Tibial nerve (tissue), 4 donors: ENCODE data around the gene PHLDA2.

ENCODE experiments used
- EP300 ChIP-seq, 2 donors: sonication (generic); formaldehyde crosslinking; IDR thresholded peaks; one replicate each; pipeline ENCODE4 v1.6.1; 2017; ENCODE audit warnings: antibody characterized with exemption in 2 of 2, mild to moderate bottlenecking in 1 of 2
- POLR2A ChIP-seq, 2 donors: fragments of 450-650 bp; IDR thresholded peaks; one replicate each; pipeline ENCODE4 v1.6.1; 2017; ENCODE audit warnings: antibody characterized with exemption in 2 of 2, mild to moderate bottlenecking in 2 of 2, moderate library complexity in 2 of 2
- TF ChIP-seq, protein P1 (sequence below), 5 experiments: fragments of 200-600 bp in 3 of 5; fragments of 450-650 bp in 2 of 5; sonication (generic) in 3 of 5; IDR thresholded peaks; one replicate each; pipeline ENCODE4 v1.5.1; 2016 to 2019; ENCODE audit warnings: antibody characterized with exemption in 5 of 5, mild to moderate bottlenecking in 3 of 5, moderate library complexity in 2 of 5

DNA sequence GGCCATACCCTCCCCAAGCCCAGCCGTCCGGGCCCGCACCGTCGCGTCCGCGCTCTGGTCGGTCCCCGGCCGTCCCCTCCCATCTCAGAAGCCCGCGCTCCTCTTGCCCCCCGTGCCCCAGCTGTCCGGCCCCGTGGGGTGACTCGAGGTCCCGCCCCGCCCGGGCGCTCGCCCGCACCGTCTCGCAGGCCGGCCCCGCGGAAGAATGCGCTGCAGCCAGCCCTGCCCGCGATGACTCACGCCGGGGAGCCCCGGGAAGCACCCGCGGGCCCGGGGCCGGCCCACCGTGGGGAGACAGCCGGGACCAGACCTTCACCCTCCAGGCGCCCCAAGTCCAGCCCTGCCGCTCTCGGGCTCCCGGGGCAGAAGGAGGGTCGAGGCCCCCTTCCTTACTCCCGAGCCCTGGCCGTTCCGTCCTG is 320 bp upstream of the PHLDA2 start:
- TF ChIP-seq, protein P1, sequence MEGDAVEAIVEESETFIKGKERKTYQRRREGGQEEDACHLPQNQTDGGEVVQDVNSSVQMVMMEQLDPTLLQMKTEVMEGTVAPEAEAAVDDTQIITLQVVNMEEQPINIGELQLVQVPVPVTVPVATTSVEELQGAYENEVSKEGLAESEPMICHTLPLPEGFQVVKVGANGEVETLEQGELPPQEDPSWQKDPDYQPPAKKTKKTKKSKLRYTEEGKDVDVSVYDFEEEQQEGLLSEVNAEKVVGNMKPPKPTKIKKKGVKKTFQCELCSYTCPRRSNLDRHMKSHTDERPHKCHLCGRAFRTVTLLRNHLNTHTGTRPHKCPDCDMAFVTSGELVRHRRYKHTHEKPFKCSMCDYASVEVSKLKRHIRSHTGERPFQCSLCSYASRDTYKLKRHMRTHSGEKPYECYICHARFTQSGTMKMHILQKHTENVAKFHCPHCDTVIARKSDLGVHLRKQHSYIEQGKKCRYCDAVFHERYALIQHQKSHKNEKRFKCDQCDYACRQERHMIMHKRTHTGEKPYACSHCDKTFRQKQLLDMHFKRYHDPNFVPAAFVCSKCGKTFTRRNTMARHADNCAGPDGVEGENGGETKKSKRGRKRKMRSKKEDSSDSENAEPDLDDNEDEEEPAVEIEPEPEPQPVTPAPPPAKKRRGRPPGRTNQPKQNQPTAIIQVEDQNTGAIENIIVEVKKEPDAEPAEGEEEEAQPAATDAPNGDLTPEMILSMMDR (IDR thresholded peaks at IDR 0.05): no peak
- TF ChIP-seq POLR2A (IDR thresholded peaks at IDR 0.05) (no peak), EP300 (IDR thresholded peaks at IDR 0.05) (no peak)
